Ishikawa (cell line): ENCODE data around the gene SLC4A2.

Source experiments
- CEBPB ChIP-seq: IDR thresholded peaks from 2 replicates; pipeline ENCODE4 v1.6.1; 2012
- CREB1 ChIP-seq: IDR thresholded peaks from 2 replicates; pipeline ENCODE4 v1.6.1; 2012; ENCODE audit warnings: low read depth
- EGR1 ChIP-seq: IDR thresholded peaks from 2 replicates; pipeline ENCODE4 v1.6.1; 2012
- EP300 ChIP-seq: IDR thresholded peaks from 2 replicates; pipeline ENCODE4 v1.6.1; 2012; ENCODE audit warnings: borderline replicate concordance
- FOXM1 ChIP-seq: IDR thresholded peaks from 2 replicates; pipeline ENCODE4 v1.6.1; 2012; ENCODE audit warnings: low read depth, borderline replicate concordance
- NFIC ChIP-seq: IDR thresholded peaks from 2 replicates; pipeline ENCODE4 v1.6.1; 2012
- RAD21 ChIP-seq: IDR thresholded peaks from 2 replicates; pipeline ENCODE4 v1.6.1; 2012; ENCODE audit warnings: low read depth
- TAF1 ChIP-seq: IDR thresholded peaks from 2 replicates; pipeline ENCODE4 v1.6.1; 2012; ENCODE audit warnings: low read depth, mild to moderate bottlenecking
- TCF12 ChIP-seq: IDR thresholded peaks from 2 replicates; pipeline ENCODE4 v1.6.1; 2012; ENCODE audit warnings: low read depth
- YY1 ChIP-seq: IDR thresholded peaks from 2 replicates; pipeline ENCODE4 v1.6.1; 2012; ENCODE audit warnings: low read depth
- TF ChIP-seq, protein P1 (sequence below): IDR thresholded peaks from 2 replicates; pipeline ENCODE4 v1.6.1; 2012

DNA sequence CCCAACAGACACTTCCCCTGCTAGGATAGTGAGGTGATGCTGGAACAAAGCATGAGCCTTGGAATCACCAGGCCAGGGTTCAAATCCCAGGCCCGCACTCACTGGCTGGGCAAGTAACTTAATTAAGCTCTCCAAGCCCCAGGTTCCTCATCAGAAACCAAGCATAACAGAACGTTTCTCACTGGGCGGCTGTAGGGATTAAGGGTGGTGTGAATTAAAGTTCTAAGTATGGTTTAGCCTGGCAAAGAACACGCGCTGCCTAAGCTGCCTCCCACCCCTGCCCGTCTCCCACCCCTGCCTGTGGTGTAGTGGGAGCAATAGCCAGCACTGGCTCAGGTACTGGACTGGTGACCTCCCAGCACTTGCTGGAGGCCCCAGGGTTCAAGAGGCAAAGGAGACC lies 5.6 kb downstream of the SLC4A2 start:
- TF ChIP-seq EP300: no peak
- no peak for TF ChIP-seq RAD21
- TF ChIP-seq, protein P1, sequence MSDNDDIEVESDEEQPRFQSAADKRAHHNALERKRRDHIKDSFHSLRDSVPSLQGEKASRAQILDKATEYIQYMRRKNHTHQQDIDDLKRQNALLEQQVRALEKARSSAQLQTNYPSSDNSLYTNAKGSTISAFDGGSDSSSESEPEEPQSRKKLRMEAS: no peak
- TF ChIP-seq CREB1: no peak
- no peak for TF ChIP-seq TAF1
- TF ChIP-seq FOXM1: no peak
- no peak for TF ChIP-seq NFIC
- no peak for TF ChIP-seq EGR1
- TF ChIP-seq CEBPB: no peak
- no peak for TF ChIP-seq YY1
- TF ChIP-seq TCF12: no peak
